ENCODE results near the gene NMNAT1.
A peak's percentile ranks its signal among the peaks of the same experiment; 100 is the strongest.
"Not testable (repeated sequence)": the region's sequence is repeated elsewhere in the genome, so short reads cannot be mapped to it uniquely, and the experiment has no call there.

NMNAT1 gene

GRCh38 chr1:9922342-9922741 lies 20.9 kb upstream of the NMNAT1 start:
- no peak for DNase-seq

GRCh38 chr1:9927259-9927658 lies 16.0 kb upstream of the NMNAT1 start:
- DNase-seq: no peak

- no peak for DNase-seq
Observed at GRCh38 chr1:9929431-9930385, 13.6 kb upstream of the NMNAT1 start.

GRCh38 chr1:9942399-9942938 lies 806 bp upstream of the NMNAT1 start:
- DNase-seq: peak; percentile 21

- no peak for DNase-seq
Observed at GRCh38 chr1:9946315-9946714, 3.0 kb downstream of the NMNAT1 start.

- peak; percentile 2 for DNase-seq
Observed at GRCh38 chr1:9957726-9958125, 14.5 kb downstream of the NMNAT1 start.

GRCh38 chr1:9960011-9960410 lies 16.7 kb downstream of the NMNAT1 start:
- no peak for DNase-seq

GRCh38 chr1:9960706-9961562 lies 17.7 kb downstream of the NMNAT1 start:
- peak; percentile 93 for DNase-seq

- DNase-seq: no peak
Observed at GRCh38 chr1:9984253-9984652, 41.0 kb downstream of the NMNAT1 start.

GRCh38 chr1:9985001-9985400 lies 41.7 kb downstream of the NMNAT1 start:
- DNase-seq: no peak

- no peak for DNase-seq
Observed at GRCh38 chr1:9989773-9990172, 46.5 kb downstream of the NMNAT1 start.

GRCh38 chr1:9990944-9991343 lies 47.7 kb downstream of the NMNAT1 start:
- DNase-seq: no peak

- no peak for DNase-seq
Observed at GRCh38 chr1:9992910-9993309, 49.6 kb downstream of the NMNAT1 start.

- no peak for DNase-seq
Observed at GRCh38 chr1:9993561-9994075, 50.3 kb downstream of the NMNAT1 start.

- DNase-seq: no peak
Observed at GRCh38 chr1:9996624-9997582, 53.6 kb downstream of the NMNAT1 start, which contains the start of gene RBP7. TSS of gene RBP7 (plus strand) at chr1:9997228. CDS start at chr1:9997259, 31 bp downstream.

GRCh38 chr1:10001016-10001665 lies 57.9 kb downstream of the NMNAT1 start:
- DNase-seq: no peak

GRCh38 chr1:10005248-10005647 lies 62.0 kb downstream of the NMNAT1 start:
- not testable (repeated sequence) for DNase-seq

GRCh38 chr1:10007169-10007568 lies 63.9 kb downstream of the NMNAT1 start:
- DNase-seq: no peak

GRCh38 chr1:10014016-10014415 lies 70.7 kb downstream of the NMNAT1 start:
- no peak for DNase-seq

GRCh38 chr1:10019561-10019960 lies 76.3 kb downstream of the NMNAT1 start:
- DNase-seq: no peak

GRCh38 chr1:10020086-10020485 lies 76.8 kb downstream of the NMNAT1 start:
- DNase-seq: no peak
